ENCODE results near the gene RSRC2. TPM values are rescaled to one million over a fixed set of nuclear protein-coding genes. Genes with fewer than 3 reads are reported as not detected.
"Not testable (repeated sequence)": the region's sequence is repeated elsewhere in the genome, so short reads cannot be mapped to it uniquely, and the experiment has no call there.

The RSRC2 gene
- total RNA-seq, 1 experiment from 2014 or later = 68.7 TPM

GRCh38 chr12:122484385-122484784 is 42.4 kb downstream of the RSRC2 start:
- H4K20me1 ChIP-seq (ENCODE audit: insufficient read depth); RAD21 ChIA-PET (ENCODE audit: low non-redundant PET in 1 of 2, low total read pairs in 2 of 2, uncharacterized antibody in 2 of 2, unreplicated experiment in 2 of 2); H3K4me1 ChIP-seq (ENCODE audit: control insufficient read depth in 1 of 2, insufficient read depth in 2 of 2, low read length in 2 of 2); BruUV-seq (replicated peaks); H3K4me2 ChIP-seq (ENCODE audit: low read length); DNase-seq (ENCODE audit: low read depth, low spot score); H3K9ac ChIP-seq (ENCODE audit: low read length); ATAC-seq; H3K79me2 ChIP-seq (ENCODE audit: insufficient read depth, low read length); H2AFZ ChIP-seq (ENCODE audit: low read depth, low read length, poor library complexity, severe bottlenecking); intact Hi-C loops (cut with micrococcal nuclease); H3K9me3 ChIP-seq (ENCODE audit: control insufficient read depth in 1 of 2, insufficient read depth in 1 of 2, low read depth in 1 of 2, low read length in 2 of 2); POLR2A ChIA-PET; CTCF ChIA-PET; H3K27me3 ChIP-seq (ENCODE audit: insufficient read depth, low read length); H3K4me3 ChIP-seq (replicated peaks in 1 of 2; ENCODE audit: low read depth in 1 of 2, low read length in 2 of 2); H3K9me2 ChIP-seq (ENCODE audit: insufficient read depth); H3K27ac ChIP-seq (ENCODE audit: low read depth, low read length): not testable (repeated sequence)
- H3K36me3 ChIP-seq (ENCODE audit: control insufficient read depth in 1 of 2, insufficient read depth in 2 of 2, low read length in 2 of 2) = peaks cover 44 to 47% of the 10 kb centered on the region in 2 experiments

GRCh38 chr12:122483969-122484368 is 42.8 kb downstream of the RSRC2 start:
- DNase-seq (ENCODE audit: low read depth, low spot score) (no peak), ATAC-seq (no peak)
- ChIA-PET CTCF (no interaction called here), POLR2A (interaction anchor here (1.3 kb wide), 1 partner anchor 8 kb away, joined by 3 read pairs; no protein-coding TSS in a partner anchor), RAD21 (ENCODE audit: low non-redundant PET in 1 of 2, low total read pairs in 2 of 2, uncharacterized antibody in 2 of 2, unreplicated experiment in 2 of 2) (no interaction called here)
- Histone ChIP-seq H3K4me2 (ENCODE audit: low read length) (no peak overlapping the region), H3K9me2 (ENCODE audit: insufficient read depth) (no peaks in the 10 kb centered on the region), H3K9me3 (ENCODE audit: control insufficient read depth in 1 of 2, insufficient read depth in 1 of 2, low read depth in 1 of 2, low read length in 2 of 2) (no peaks in the 10 kb centered on the region), H3K4me1 (ENCODE audit: control insufficient read depth in 1 of 2, insufficient read depth in 2 of 2, low read length in 2 of 2) (no peaks in the 10 kb centered on the region), H3K27me3 (ENCODE audit: insufficient read depth, low read length) (no peaks in the 10 kb centered on the region), H3K27ac (ENCODE audit: low read depth, low read length) (no peak overlapping the region), H3K4me3 (replicated peaks in 1 of 2; ENCODE audit: low read depth in 1 of 2, low read length in 2 of 2) (no peak overlapping the region), H3K79me2 (ENCODE audit: insufficient read depth, low read length) (no peaks in the 10 kb centered on the region), H2AFZ (ENCODE audit: low read depth, low read length, poor library complexity, severe bottlenecking) (no peak overlapping the region), H3K9ac (ENCODE audit: low read length) (no peak overlapping the region), H4K20me1 (ENCODE audit: insufficient read depth) (no peaks in the 10 kb centered on the region), H3K36me3 (ENCODE audit: control insufficient read depth in 1 of 2, insufficient read depth in 2 of 2, low read length in 2 of 2) (peaks cover 40 to 46% of the 10 kb centered on the region in 2 experiments)
- intact Hi-C loops (cut with micrococcal nuclease) = no loop called here
- no TSS peak for BruUV-seq (replicated peaks)
- TF ChIP-seq EZH2phosphoT487 (IDR thresholded peaks at IDR 0.05; ENCODE audit: borderline replicate concordance) = no peak
- TF ChIP-seq SP1 (IDR thresholded peaks at IDR 0.05; ENCODE audit: low read depth) = no peak
- no peak for TF ChIP-seq SIN3A (IDR thresholded peaks at IDR 0.05; ENCODE audit: low read depth)
- no peak for TF ChIP-seq FOSL1 (IDR thresholded peaks at IDR 0.05; ENCODE audit: low read depth)
- TF ChIP-seq EGR1 (IDR thresholded peaks at IDR 0.05; ENCODE audit: low read depth) = no peak
- no peak for TF ChIP-seq ZFX (IDR thresholded peaks at IDR 0.05)
- TF ChIP-seq ZBTB33 (IDR thresholded peaks at IDR 0.05; ENCODE audit: extremely low read depth, insufficient replicate concordance, low read length) = no peak
- TF ChIP-seq EZH2 (IDR thresholded peaks at IDR 0.05) = no peak
- TF ChIP-seq CEBPB (IDR thresholded peaks at IDR 0.05; ENCODE audit: low read depth) = no peak
- no peak for TF ChIP-seq ZNF274 (IDR thresholded peaks at IDR 0.05; ENCODE audit: low read depth, low read length)
- TF ChIP-seq POLR2AphosphoS5 (IDR thresholded peaks at IDR 0.05; ENCODE audit: low read depth, low read length) = no peak
- TF ChIP-seq YY1 (IDR thresholded peaks at IDR 0.05; ENCODE audit: extremely low read depth, insufficient replicate concordance, low read depth, low read length) = no peak
- no peak for TF ChIP-seq CTCF (IDR thresholded peaks at IDR 0.05 in 2 of 3, conservative IDR thresholded peaks at IDR 0.05 in 1 of 3; ENCODE audit: borderline replicate concordance in 1 of 3, insufficient read depth in 1 of 3, low read depth in 2 of 3, low read length in 2 of 3)
